IMR-90 (cell line): ENCODE measurements around the gene DCDC2. TPM values are rescaled to one million over a fixed set of nuclear protein-coding genes. Genes with fewer than 3 reads are reported as not detected.

ENCODE experiments used
- ATAC-seq: fragments of 200-7000 bp; cut with Tn5 transposase; 2 replicates; pipeline ENCODE4 v1.9.1; 2020; ENCODE audit warnings: low read depth, mild to moderate bottlenecking, moderate library complexity
- BruUV-seq: library from RNA; stranded (reverse); fragments of 400-500 nt; replicated peaks from 2 replicates; lab custom pipeline; 2021; lab: Mats Ljungman, UMichigan
- CTCF ChIA-PET: fragments of 300-600 bp; formaldehyde crosslinking; extraction: SDS; loops from one replicate; lab custom pipeline; 2021; ENCODE audit warnings: antibody characterized with exemption; lab: Yijun Ruan, JAX
- POLR2A ChIA-PET: fragments of 300-600 bp; sonication (Branson Sonifier 250); formaldehyde crosslinking; loops from one replicate; lab custom pipeline; 2022; ENCODE audit warnings: antibody characterized with exemption; ENCODE audit not compliant: unreplicated experiment; lab: Charles Lee
- DNase-seq: peaks from one replicate; pipeline ENCODE4 v3.0.0; 2013
- H2AFZ ChIP-seq: replicated peaks from 2 replicates; pipeline ENCODE3; 2013; ENCODE audit warnings: low read length, mild to moderate bottlenecking; ENCODE audit not compliant: poor library complexity
- H2AK5ac ChIP-seq: 2 replicates; pipeline ENCODE4 v1.6.1; 2013; ENCODE audit warnings: low read depth, low read length, inconsistent platforms
- H2AK9ac ChIP-seq: replicated peaks from 2 replicates; pipeline ENCODE3; 2013; ENCODE audit warnings: mild to moderate bottlenecking, low read depth, low read length, moderate library complexity; ENCODE audit not compliant: poor library complexity
- H2BK120ac ChIP-seq: 2 replicates; pipeline ENCODE4 v1.6.1; 2013; ENCODE audit warnings: low read depth, low read length, inconsistent platforms
- H2BK15ac ChIP-seq: 3 replicates; pipeline ENCODE4 v1.6.1; 2013; ENCODE audit warnings: low read depth, low read length, inconsistent platforms
- H2BK20ac ChIP-seq: 2 replicates; pipeline ENCODE4 v1.6.1; 2013; ENCODE audit warnings: low read depth, mild to moderate bottlenecking, inconsistent platforms, low read length, moderate library complexity
- H2BK5ac ChIP-seq: 2 replicates; pipeline ENCODE4 v1.6.1; 2013; ENCODE audit warnings: mild to moderate bottlenecking, low read depth, low read length, inconsistent platforms; ENCODE audit not compliant: poor library complexity, severe bottlenecking
- H3K14ac ChIP-seq: replicated peaks from 2 replicates; pipeline ENCODE4 v1.6.1; 2013; ENCODE audit warnings: low read depth, low read length, inconsistent platforms
- H3K18ac ChIP-seq: 2 replicates; pipeline ENCODE4 v1.6.1; 2013; ENCODE audit warnings: low read depth, low read length, control low read depth
- H3K23ac ChIP-seq: 2 replicates; pipeline ENCODE4 v1.6.1; 2013; ENCODE audit warnings: low read depth, low read length, inconsistent platforms
- H3K27ac ChIP-seq: 2 replicates; pipeline ENCODE4 v1.5.1; 2013; ENCODE audit warnings: mild to moderate bottlenecking, control low read depth, low read length; ENCODE audit not compliant: insufficient read depth
- H3K27me3 ChIP-seq: 2 replicates; pipeline ENCODE4 v1.6.1; 2013; ENCODE audit warnings: low read length; ENCODE audit not compliant: control insufficient read depth, insufficient read depth
- H3K36me3 ChIP-seq: 2 replicates; pipeline ENCODE4 v1.6.1; 2013; ENCODE audit warnings: low read length, mixed read lengths; ENCODE audit not compliant: control insufficient read depth, insufficient read depth
- H3K4ac ChIP-seq: 2 replicates; pipeline ENCODE4 v1.6.1; 2013; ENCODE audit warnings: low read depth, low read length, inconsistent platforms
- H3K4me1 ChIP-seq: 2 replicates; pipeline ENCODE4 v1.6.1; 2013; ENCODE audit warnings: low read length, mixed read lengths; ENCODE audit not compliant: control insufficient read depth, insufficient read depth
- H3K4me2 ChIP-seq: 2 replicates; pipeline ENCODE4 v1.6.1; 2013; ENCODE audit warnings: low read depth, mild to moderate bottlenecking, control low read depth, low read length, moderate library complexity
- H3K4me3 ChIP-seq: 2 replicates; pipeline ENCODE4 v1.5.1; 2013; ENCODE audit warnings: low read depth, mild to moderate bottlenecking, control low read depth, low read length, moderate library complexity; ENCODE audit not compliant: insufficient read depth
- H3K56ac ChIP-seq: 2 replicates; pipeline ENCODE4 v1.6.1; 2013; ENCODE audit warnings: low read length, inconsistent platforms; ENCODE audit not compliant: insufficient read depth; ENCODE audit errors: extremely low read depth
- H3K79me1 ChIP-seq, 2 experiments: 2 replicates each; pipeline ENCODE4 v1.6.1; 2013; ENCODE audit warnings: low read length in 2 of 2, inconsistent platforms in 1 of 2, low read depth in 1 of 2
- H3K9ac ChIP-seq: 2 replicates; pipeline ENCODE4 v1.6.1; 2013; ENCODE audit warnings: low read depth, low read length, control low read depth
- H3K9me1 ChIP-seq: 2 replicates; pipeline ENCODE4 v1.6.1; 2013; ENCODE audit warnings: low read length, inconsistent platforms; ENCODE audit not compliant: insufficient read depth
- H3K9me3 ChIP-seq: 2 replicates; pipeline ENCODE4 v1.6.1; 2013; ENCODE audit warnings: low read length; ENCODE audit not compliant: control insufficient read depth, insufficient read depth
- H4K20me1 ChIP-seq: 2 replicates; pipeline ENCODE4 v1.6.1; 2013; ENCODE audit warnings: low read length, inconsistent platforms; ENCODE audit not compliant: insufficient read depth
- H4K5ac ChIP-seq: 2 replicates; pipeline ENCODE4 v1.6.1; 2013; ENCODE audit warnings: mild to moderate bottlenecking, low read depth, low read length, control low read depth
- H4K8ac ChIP-seq, 2 experiments: 2 replicates each; pipeline ENCODE4 v1.6.1; 2013; ENCODE audit warnings: low read depth in 2 of 2, low read length in 2 of 2, control low read depth in 1 of 2, inconsistent platforms in 1 of 2
- H4K91ac ChIP-seq: 2 replicates; pipeline ENCODE4 v1.6.1; 2013; ENCODE audit warnings: low read depth, low read length, inconsistent platforms; ENCODE audit not compliant: insufficient read depth
- BHLHE40 ChIP-seq: fragments of 150-350 bp; IDR thresholded peaks from 2 replicates; pipeline ENCODE4 v1.6.1; 2016; ENCODE audit warnings: mild to moderate bottlenecking, low read depth, low read length
- CEBPB ChIP-seq: IDR thresholded peaks from 2 replicates; pipeline ENCODE4 v1.6.1; 2012; ENCODE audit warnings: low read depth, low read length, improper control_type of control experiment
- CHD1 ChIP-seq: IDR thresholded peaks from 2 replicates; pipeline ENCODE4 v1.6.1; 2012; ENCODE audit warnings: low read depth, low read length, improper control_type of control experiment
- CTCF ChIP-seq: conservative IDR thresholded peaks from 2 replicates; pipeline ENCODE4 v1.5.1; 2012; ENCODE audit warnings: mild to moderate bottlenecking, low read depth, low read length, improper control_type of control experiment
- ELK1 ChIP-seq: fragments of 150-350 bp; IDR thresholded peaks from 2 replicates; pipeline ENCODE4 v1.6.1; 2016; ENCODE audit warnings: low read depth, mild to moderate bottlenecking, low read length, moderate library complexity, borderline replicate concordance
- MAZ ChIP-seq: IDR thresholded peaks from 2 replicates; pipeline ENCODE4 v1.6.1; 2012; ENCODE audit warnings: low read depth, mild to moderate bottlenecking, low read length, improper control_type of control experiment, moderate library complexity, borderline replicate concordance
- MXI1 ChIP-seq: IDR thresholded peaks from 2 replicates; pipeline ENCODE4 v1.6.1; 2012; ENCODE audit warnings: low read depth, mild to moderate bottlenecking, low read length, moderate library complexity, borderline replicate concordance
- NFE2L2 ChIP-seq: fragments of 150-350 bp; IDR thresholded peaks from 2 replicates; pipeline ENCODE4 v1.6.1; 2016; ENCODE audit warnings: low read depth, mild to moderate bottlenecking, low read length
- RAD21 ChIP-seq: IDR thresholded peaks from 2 replicates; pipeline ENCODE4 v1.6.1; 2012; ENCODE audit warnings: low read length, improper control_type of control experiment
- SMC3 ChIP-seq: fragments of 150-350 bp; IDR thresholded peaks from 2 replicates; pipeline ENCODE4 v1.6.1; 2016; ENCODE audit warnings: low read depth, mild to moderate bottlenecking, antibody characterized with exemption, low read length, moderate library complexity
- WGBS, 2 experiments: methylation state at CpG; one replicate each; pipeline versions ENCODE4 v1.1.5 to v1.1.7; 2013; ENCODE audit warnings: missing lambda C conversion rate in 2 of 2; ENCODE audit not compliant: insufficient read length in 1 of 2; ENCODE audit errors: extremely low coverage in 2 of 2; 5-methylcytosine and 5-hydroxymethylcytosine counted together
- dilution Hi-C: fragments of 300-500 bp; cut with HindIII; formaldehyde crosslinking; loops from one replicate; pipeline ENCODE4 v1.14.3; 2018; ENCODE audit warnings: low sequenced_read_pairs; ENCODE audit not compliant: unreplicated experiment
- in situ Hi-C: fragments of 300-500 bp; cut with MboI; formaldehyde crosslinking; loops from 3 replicates; pipeline ENCODE4 v1.14.3; 2019; ENCODE audit warnings: low sequenced_read_pairs, inconsistent platforms, mixed read lengths
- intact Hi-C: fragments of 100-400 bp; cut with micrococcal nuclease; formaldehyde crosslinking; loops from 2 replicates; pipeline ENCODE4 v1.10.0; 2022
- polyA plus RNA-seq, 3 experiments: library from polyadenylated mRNA; depleted of rRNA; stranded (reverse); fragments of >200 nt; gene quantifications; 2 replicates each; pipeline ENCODE4 v1.2.3, GENCODE V29; 2012; ENCODE audit warnings: low replicate concordance in 1 of 3
- total RNA-seq: library from RNA; depleted of rRNA; stranded (reverse); fragments of >200 nt; gene quantifications from 2 replicates; pipeline ENCODE4 v1.2.3, GENCODE V29; 2012

DCDC2 gene
- total and polyA plus RNA-seq, 2 of the 4 experiments (the other 2 are of a cell fraction): not detected

- CTCF ChIA-PET: no interaction called here
- BruUV-seq: no TSS peak
- Histone ChIP-seq H3K56ac (no peak overlapping the region), H4K8ac (no peak overlapping the region), H3K36me3 (no peaks in the 10 kb centered on the region), H3K79me1 (no peaks in the 10 kb centered on the region), H3K9ac (no peak overlapping the region), H2BK5ac (no peak overlapping the region), H2BK120ac (no peak overlapping the region), H3K23ac (no peak overlapping the region), H2BK20ac (no peak overlapping the region), H3K9me1 (no peaks in the 10 kb centered on the region), H4K5ac (no peak overlapping the region), H3K18ac (no peak overlapping the region), H2BK15ac (no peak overlapping the region), H3K27me3 (no peaks in the 10 kb centered on the region), H3K4me1 (no peaks in the 10 kb centered on the region), H2AK9ac (no peak overlapping the region), H4K20me1 (no peaks in the 10 kb centered on the region), H3K14ac (no peak overlapping the region), H3K4me2 (no peak overlapping the region), H4K91ac (no peak overlapping the region), H2AK5ac (no peak overlapping the region), H3K4me3 (no peak overlapping the region), H2AFZ (no peak overlapping the region), H3K4ac (no peak overlapping the region), H3K27ac (no peak overlapping the region), H3K9me3 (peaks cover 18% of the 10 kb centered on the region)
- TF ChIP-seq NFE2L2: no peak
- no peak for TF ChIP-seq MAZ
- TF ChIP-seq MXI1: no peak
- no peak for TF ChIP-seq BHLHE40
- no peak for TF ChIP-seq RAD21
- TF ChIP-seq CEBPB: no peak
- no peak for TF ChIP-seq CHD1
- no peak for TF ChIP-seq CTCF
- TF ChIP-seq ELK1: no peak
- TF ChIP-seq SMC3: no peak
- in situ Hi-C loops: no loop called here
- POLR2A ChIA-PET: no interaction called here
- WGBS, 2 experiments: 57% methylated on average over 1 of the region's 2 CpGs; no CpG with 5 or more reads in 1 of the 2 experiments
- DNase-seq (no peak), ATAC-seq (no peak)
- dilution Hi-C loops: no loop called here
- intact Hi-C loops: no loop called here
Measured at GRCh38 chr6:24139639-24140038, 218.2 kb downstream of the DCDC2 start.
